ENCODE results near the gene CACHD1.

Gene CACHD1

GRCh38 chr1:64523413-64524337, 53.7 kb downstream of the CACHD1 start:
- no peak for DNase-seq (ENCODE audit: low spot score)

- DNase-seq (ENCODE audit: low spot score) = no peak
These were observed 54.7 kb downstream of the CACHD1 start for GRCh38 chr1:64524614-64525013.

DNA sequence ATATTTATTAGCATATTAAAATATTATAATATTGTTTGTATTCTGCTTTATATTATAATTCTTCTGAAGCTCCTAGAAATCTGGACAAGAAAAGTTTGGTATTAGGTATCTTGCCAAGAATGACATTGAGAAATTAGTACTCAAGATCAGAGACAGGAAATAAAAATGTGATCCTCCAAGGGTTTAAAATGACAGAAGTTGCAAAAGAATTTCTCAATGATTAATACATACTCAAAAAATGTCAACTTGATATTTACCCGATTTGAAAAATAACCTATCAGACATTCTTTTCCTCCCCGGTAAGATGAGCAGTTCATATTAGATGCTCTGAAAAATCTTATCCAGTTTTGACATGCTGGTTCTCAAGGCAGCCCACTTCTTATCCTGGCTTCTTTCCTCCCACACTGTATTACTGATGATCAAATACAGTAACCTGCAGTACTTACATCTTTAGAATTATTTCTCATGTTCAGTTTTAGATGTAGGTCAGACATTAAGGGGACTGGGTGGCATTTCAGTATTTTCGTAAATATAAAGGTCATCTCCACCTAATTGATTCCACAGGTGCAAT, 55.3 kb downstream of the CACHD1 start:
- no peak for DNase-seq (ENCODE audit: low spot score)

- no peak for DNase-seq (ENCODE audit: low spot score)
These were observed 56.4 kb downstream of the CACHD1 start for GRCh38 chr1:64526312-64526711.

DNA sequence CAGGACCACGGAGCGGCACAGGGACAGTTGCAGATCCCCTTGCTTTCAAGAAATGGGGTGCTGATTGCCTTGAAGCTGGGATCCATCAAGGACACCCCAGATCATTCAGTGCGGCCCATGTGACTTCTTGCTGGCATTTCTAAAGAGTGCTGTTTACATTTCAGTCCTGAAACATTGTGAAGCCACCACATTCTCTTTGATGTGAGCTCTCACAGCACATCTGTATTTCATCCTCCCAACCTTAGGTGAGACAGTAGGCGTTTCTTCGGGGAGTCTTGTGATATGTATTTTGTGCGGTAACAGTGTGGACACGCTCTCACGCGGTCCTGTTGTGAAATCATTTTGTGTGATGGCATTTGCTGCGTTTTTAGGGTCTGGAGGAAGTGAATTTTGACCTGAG, 57.2 kb downstream of the CACHD1 start:
- no peak for DNase-seq (ENCODE audit: low spot score)

DNA sequence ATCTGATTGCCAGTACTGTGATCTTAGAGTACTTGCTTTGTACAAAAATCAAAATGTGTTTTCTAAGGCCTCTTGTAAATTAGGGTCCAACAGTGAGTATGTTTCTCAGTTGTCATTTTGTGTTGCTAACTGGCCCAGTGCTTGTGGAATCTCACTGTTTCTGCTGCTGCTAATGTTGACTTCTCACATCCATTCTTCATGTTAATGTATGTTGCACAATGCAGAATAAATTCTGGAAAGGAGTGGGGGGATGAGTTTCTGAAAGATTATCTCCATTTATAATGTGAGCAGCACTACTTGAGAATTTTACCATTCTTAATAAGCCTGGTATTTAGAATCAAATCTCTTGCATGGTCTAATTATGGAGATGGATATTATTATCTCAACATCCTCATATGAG, 57.9 kb downstream of the CACHD1 start:
- no peak for DNase-seq (ENCODE audit: low spot score)

- DNase-seq (ENCODE audit: low spot score) = no peak
These were observed 61.2 kb downstream of the CACHD1 start for GRCh38 chr1:64530969-64531692.

DNA sequence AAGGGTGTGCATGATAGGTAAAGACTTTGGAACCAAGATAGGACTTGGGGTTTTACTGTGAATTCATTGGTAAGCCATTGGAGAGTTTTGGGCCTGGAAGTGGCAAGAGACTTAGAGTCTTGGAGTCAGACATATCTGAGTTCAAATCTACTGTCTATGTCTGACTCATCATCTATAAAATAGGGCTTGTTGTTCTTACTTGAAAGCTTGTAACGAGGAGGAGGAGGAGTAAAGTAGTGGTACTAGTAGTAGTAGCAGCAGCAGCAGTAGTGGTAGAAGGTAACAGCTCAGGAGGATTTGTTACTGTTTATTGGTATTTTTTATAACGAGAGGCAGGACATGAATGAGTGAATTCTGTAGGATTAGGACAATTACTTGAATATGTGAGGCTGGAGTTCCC, 62.7 kb downstream of the CACHD1 start:
- DNase-seq (ENCODE audit: low spot score) = no peak

GRCh38 chr1:64535938-64536835, 66.3 kb downstream of the CACHD1 start:
- no peak for DNase-seq (ENCODE audit: low spot score)

GRCh38 chr1:64536836-64537490, 67.0 kb downstream of the CACHD1 start:
- peak; percentile 7 for DNase-seq (ENCODE audit: low spot score)

DNA sequence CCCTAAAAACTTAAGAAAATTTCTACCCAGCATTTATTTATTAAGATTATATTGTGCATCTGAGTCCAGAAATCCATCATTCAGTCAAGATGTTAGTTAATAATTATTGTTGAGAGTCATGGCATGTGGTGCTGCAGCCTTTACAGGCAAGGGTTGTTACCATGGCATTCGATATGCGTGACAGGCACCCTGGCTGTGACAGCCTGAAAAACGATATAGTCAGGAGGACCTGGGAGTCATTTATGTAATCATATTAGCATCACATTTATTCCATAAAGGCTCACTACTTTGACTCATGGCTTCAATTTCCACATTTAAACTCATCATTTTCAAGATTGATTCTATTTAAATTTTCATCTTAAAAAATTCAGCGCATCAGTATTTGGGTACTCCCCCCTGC, 68.0 kb downstream of the CACHD1 start:
- peak; percentile 24 for DNase-seq (ENCODE audit: low spot score)

DNA sequence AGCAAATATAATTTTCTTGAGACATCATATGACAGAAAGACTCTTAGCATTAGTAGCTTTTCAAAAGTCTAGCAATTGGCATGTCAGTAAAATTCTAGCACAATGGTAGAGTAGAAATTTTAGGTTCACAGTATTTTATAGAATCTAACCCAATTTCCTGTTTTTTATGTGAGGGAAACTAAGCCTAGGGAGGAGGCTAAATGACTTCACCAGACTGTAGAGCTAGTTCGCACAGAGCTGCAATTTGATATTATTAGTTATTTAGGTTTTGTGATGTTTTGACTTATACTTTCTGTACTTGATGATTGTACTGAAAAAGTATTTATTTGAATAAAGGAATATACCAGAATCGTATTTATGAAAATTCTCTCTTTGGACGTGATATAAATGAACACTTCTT, 68.5 kb downstream of the CACHD1 start:
- DNase-seq (ENCODE audit: low spot score) = no peak

DNA sequence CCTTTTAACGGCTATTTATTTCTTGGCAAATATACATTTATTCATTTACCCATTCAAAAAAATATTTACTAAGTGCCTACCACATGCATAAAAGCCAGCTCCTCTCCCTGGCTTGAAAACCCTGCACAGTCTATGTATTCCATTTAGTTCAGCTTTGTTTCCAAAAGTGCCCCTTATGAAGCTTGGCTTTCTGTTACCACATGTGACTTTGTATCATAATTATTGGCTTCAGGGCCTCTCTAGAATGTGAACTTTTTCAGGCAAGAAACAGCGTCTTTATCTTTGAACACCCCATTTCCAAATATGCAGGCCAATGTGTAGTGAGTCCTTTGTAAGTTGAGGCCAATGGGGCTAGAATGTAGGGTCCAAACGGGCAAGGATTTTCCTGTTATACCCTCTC, 69.4 kb downstream of the CACHD1 start:
- DNase-seq (ENCODE audit: low spot score) = no peak

GRCh38 chr1:64539781-64540218, 69.9 kb downstream of the CACHD1 start:
- DNase-seq (ENCODE audit: low spot score) = peak; percentile 4

DNA sequence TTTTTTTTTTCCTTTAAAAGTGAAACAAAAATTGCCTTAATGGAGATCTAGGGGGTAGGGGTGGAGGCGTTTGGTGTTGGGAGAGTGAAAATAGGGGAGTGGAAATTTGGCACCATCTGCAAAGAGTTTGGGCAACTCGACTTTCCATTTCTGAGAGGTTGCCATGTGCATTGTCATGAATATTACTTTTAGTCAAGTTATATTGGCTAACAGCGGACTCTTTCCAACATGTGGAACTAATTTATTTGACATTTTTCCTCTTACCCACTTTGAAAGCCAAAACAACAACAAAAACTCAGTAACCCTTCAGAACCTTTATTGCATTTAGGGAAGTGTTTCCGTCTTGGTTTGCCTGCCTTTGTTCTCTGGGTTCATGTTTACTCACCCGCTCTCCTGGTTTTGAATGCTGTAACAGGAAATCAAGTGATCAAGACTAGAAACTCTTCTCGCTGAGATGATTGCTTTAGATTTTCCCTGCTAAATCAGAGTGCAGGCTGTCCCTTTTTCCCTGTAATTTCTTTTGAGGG, 70.4 kb downstream of the CACHD1 start:
- DNase-seq (ENCODE audit: low spot score) = no peak

- no peak for DNase-seq (ENCODE audit: low spot score)
These were observed 72.2 kb downstream of the CACHD1 start for GRCh38 chr1:64542118-64542517.

DNA sequence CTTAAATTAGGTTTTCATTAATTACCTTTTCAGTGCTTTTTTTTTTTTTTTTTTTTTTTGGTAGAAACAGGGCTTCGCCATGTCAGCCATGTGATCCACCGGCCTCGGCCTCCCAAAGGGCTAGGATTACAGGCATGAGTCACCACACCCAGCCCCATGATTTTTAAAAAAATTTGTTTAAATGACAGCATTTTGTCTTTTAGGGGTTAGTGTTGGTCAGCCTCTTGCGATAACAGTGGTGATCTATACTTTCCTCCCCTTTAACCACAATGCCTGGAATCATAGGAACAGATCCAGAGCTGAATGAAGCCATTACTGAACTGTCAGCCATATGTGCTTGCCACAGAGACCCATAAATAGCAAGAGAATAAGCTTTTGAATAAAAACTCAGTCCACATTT, 73.9 kb downstream of the CACHD1 start:
- no peak for DNase-seq (ENCODE audit: low spot score)

- DNase-seq (ENCODE audit: low spot score) = no peak
These were observed 75.4 kb downstream of the CACHD1 start for GRCh38 chr1:64545118-64545843.

- DNase-seq (ENCODE audit: low spot score) = no peak
These were observed 76.1 kb downstream of the CACHD1 start for GRCh38 chr1:64546013-64546412.
